Activated T-cell treated with anti-CD3 and anti-CD28 coated beads, Interleukin-2, amount 50 U/mL, for 24 hours (primary cell): ENCODE results near the gene CDCA7.
A peak's percentile ranks its signal among the peaks of the same experiment; 100 is the strongest.
"Not testable (repeated sequence)": the region's sequence is repeated elsewhere in the genome, so short reads cannot be mapped to it uniquely, and the experiment has no call there.

Experiments
- DNase-seq: peaks from one replicate; pipeline ENCODE4 v3.0.0-alpha.2; 2020
- H3K27ac Mint-ChIP-seq: 2 replicates; pipeline ENCODE4 v1.8.0; 2020; ENCODE audit warnings: mild to moderate bottlenecking, mixed read lengths
- H3K27me3 Mint-ChIP-seq: 2 replicates; pipeline ENCODE4 v1.8.0; 2020; ENCODE audit warnings: mixed read lengths
- H3K36me3 Mint-ChIP-seq: 2 replicates; pipeline ENCODE4 v1.8.0; 2020; ENCODE audit warnings: low read depth, mixed read lengths
- H3K4me1 Mint-ChIP-seq: 2 replicates; pipeline ENCODE4 v1.8.0; 2020; ENCODE audit warnings: low read depth, mixed read lengths
- H3K4me3 Mint-ChIP-seq: 2 replicates; pipeline ENCODE4 v1.8.0; 2020; ENCODE audit warnings: mild to moderate bottlenecking, moderate library complexity, mixed read lengths
- H3K9me3 Mint-ChIP-seq: 2 replicates; pipeline ENCODE4 v1.8.0; 2020; ENCODE audit warnings: mixed read lengths

Gene CDCA7

DNA sequence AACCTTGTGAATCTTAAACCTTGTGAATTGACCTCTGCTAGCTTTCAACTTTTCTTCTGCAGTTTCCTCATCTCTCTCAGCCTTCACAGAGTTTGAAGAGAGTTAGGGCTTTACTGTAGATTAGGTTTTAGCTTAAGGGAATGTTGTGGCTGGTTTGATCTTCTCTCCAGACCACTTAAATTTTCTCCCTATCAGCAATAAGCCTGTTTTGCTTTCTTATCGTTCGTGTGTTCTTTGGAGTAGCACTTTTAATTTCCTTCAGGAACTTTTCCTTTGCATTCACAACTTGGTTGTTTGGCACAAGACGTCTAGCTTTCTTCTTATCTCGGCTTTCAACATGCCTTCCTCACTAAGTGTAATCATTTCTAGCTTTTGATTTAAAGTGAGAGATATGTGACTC, 2.8 kb upstream of the CDCA7 start:
- Mint-ChIP-seq H3K4me1 (peaks cover 26% of the 10 kb centered on the region), H3K36me3 (peaks cover 17% of the 10 kb centered on the region), H3K27me3 (peaks cover 56% of the 10 kb centered on the region), H3K9me3 (peaks cover 4% of the 10 kb centered on the region), H3K27ac (no peak overlapping the region), H3K4me3 (no peak overlapping the region)
- DNase-seq, result no peak

DNA sequence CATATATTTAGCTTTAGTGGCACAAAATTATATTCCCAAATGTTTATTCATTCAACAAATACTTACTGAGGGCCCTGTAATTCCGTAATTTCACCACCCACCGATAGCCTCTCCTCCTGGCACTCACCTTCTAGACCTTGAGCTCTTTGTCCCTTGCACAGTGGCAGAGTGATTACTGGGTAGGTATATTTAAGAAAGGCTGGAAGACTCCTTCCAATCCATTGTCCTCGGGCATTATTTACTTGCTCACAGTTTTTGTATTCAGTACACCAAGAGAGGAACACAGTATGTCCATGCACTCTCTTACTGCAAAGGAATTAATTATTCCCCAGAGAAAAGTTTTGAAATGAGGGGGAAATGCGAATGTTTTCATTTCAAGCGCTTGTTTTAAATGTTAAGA, 1.1 kb upstream of the CDCA7 start:
- Mint-ChIP-seq H3K36me3 (peaks cover 32% of the 10 kb centered on the region), H3K4me1 (peaks cover 30% of the 10 kb centered on the region), H3K4me3 (peak overlapping the region; percentile 89), H3K27ac (peak overlapping the region; percentile 94), H3K9me3 (no peaks in the 10 kb centered on the region), H3K27me3 (peaks cover 62% of the 10 kb centered on the region)
- no peak for DNase-seq

DNA sequence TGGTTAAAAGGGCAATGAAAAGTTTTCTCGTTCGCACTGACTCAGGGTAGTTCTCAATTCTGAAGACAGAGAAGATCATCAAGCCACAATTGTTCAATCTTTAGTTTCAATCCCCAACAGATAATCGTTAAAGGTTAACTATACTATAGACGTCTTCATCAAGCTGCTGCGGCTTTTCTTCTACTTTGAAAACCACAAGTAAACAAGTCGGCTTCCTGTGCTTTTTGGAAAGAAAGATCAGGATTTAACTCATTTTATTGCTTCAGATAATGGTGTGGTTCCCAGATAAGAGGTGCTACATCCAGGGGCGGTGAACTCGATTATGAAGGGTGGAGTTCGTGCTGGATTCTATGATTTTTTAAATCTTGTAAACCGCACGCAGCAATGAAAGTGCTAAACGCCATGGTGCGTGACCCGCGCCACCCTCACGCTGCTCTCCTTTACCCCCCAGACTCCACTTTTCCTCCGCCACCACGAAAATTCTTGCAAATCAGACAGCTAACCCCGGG, 545 bp upstream of the CDCA7 start:
- Mint-ChIP-seq H3K36me3 (peaks cover 37% of the 10 kb centered on the region), H3K9me3 (no peaks in the 10 kb centered on the region), H3K27me3 (peaks cover 64% of the 10 kb centered on the region), H3K4me1 (peaks cover 35% of the 10 kb centered on the region), H3K27ac (peak overlapping the region; percentile 94), H3K4me3 (peak overlapping the region; percentile 89)
- no peak for DNase-seq

DNA sequence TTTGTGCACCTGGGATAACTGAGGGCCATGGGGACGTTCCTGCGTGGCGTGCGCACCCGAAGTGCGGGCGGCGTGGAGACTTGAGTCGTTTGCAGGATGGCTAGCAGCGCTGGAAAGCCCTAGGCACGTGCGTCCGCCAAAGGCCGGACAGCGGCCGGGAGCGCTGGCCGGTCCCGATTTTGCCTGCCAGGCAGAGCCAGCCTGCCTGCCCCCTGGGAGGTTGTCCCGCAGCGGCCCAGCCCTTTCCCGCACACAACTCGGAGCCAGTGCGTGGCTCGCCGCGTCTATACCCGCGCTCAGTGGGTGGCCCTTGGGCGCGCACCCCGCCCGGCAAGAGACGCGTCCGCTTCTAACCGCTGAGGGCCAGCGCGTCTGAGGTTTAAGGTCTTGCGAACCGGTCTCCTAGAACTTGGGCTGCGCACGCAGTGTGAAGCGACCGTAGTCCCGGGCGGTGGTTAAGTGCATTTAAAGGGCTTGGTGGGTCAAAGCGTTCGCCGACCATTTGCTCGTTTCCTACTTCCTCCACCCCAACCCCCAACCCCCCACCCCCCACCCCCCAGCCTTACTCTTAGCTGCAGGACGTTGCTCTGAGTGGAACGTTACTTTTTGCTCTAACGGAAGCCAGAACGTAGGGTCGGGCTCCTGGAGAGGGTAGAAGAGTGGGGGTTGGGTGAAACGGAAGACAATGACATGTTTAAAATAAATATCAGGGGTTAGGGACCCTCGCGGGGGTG, 627 bp downstream of the CDCA7 start:
- peak; percentile 65 for DNase-seq
- Mint-ChIP-seq H3K4me1 (peaks cover 45% of the 10 kb centered on the region), H3K27ac (peak overlapping the region; percentile 79), H3K36me3 (peaks cover 49% of the 10 kb centered on the region), H3K27me3 (peaks cover 59% of the 10 kb centered on the region), H3K9me3 (no peaks in the 10 kb centered on the region), H3K4me3 (peak overlapping the region; percentile 89)

DNA sequence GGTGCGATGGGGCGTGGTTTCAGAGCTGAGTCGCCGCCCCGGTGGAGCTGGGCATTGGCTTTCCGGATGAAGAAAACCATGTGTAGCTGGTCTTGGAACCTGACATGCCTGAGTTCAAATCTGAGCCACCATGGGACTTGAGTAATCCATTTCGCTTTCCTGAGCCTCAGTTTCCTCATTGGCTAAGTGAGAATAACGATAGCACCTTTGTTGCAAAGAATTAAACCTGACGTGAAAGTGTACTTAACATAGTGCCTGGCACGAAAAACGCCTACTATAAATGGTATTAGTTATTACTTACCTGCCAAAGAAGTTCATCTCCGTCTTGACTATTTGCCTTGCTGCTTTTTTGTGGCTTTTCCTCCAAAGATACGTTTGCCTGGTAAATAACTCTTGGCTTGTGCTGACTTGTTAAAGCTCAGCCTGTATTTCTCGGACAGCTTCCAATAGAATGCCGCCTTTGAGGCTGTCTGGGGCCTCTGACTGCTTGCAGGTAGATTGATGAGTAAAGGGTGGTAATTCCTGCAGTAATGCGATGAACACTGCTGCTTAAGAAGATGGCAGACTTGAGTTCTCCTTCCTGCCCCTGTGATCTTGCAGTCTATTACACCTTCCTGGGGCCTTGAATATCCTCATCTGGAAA, 1.3 kb downstream of the CDCA7 start:
- Mint-ChIP-seq H3K4me1 (peaks cover 47% of the 10 kb centered on the region), H3K27me3 (peaks cover 53% of the 10 kb centered on the region), H3K4me3 (peak overlapping the region; percentile 89), H3K27ac (peak overlapping the region; percentile 79), H3K9me3 (no peaks in the 10 kb centered on the region), H3K36me3 (peaks cover 56% of the 10 kb centered on the region)
- no peak for DNase-seq

DNA sequence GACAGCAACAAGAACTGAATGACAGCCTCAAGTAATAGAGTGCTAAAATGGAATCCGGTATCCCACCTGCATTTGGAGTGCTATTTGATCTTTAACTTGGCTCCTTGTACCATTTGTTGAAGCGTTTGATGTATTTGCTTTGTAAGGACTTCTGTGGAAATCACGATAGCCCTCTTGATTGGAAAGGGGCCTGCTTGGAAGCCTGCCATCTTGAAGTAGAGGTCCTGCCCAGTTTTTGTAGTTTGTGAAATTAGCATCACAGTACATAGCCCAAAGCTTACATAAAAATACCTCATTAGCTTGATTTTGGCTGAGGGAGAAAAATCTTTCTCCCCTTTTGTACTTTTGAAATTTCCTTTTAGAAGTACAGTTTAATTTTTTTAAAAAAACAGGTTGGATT, 2.7 kb downstream of the CDCA7 start:
- peaks cover 47% of the 10 kb centered on the region for H3K4me1 Mint-ChIP-seq
- H3K4me3 Mint-ChIP-seq, result peak overlapping the region; percentile 89
- H3K36me3 Mint-ChIP-seq, result peaks cover 66% of the 10 kb centered on the region
- no peaks in the 10 kb centered on the region for H3K9me3 Mint-ChIP-seq
- DNase-seq, result no peak
- no peak overlapping the region for H3K27ac Mint-ChIP-seq
- peaks cover 40% of the 10 kb centered on the region for H3K27me3 Mint-ChIP-seq

DNA sequence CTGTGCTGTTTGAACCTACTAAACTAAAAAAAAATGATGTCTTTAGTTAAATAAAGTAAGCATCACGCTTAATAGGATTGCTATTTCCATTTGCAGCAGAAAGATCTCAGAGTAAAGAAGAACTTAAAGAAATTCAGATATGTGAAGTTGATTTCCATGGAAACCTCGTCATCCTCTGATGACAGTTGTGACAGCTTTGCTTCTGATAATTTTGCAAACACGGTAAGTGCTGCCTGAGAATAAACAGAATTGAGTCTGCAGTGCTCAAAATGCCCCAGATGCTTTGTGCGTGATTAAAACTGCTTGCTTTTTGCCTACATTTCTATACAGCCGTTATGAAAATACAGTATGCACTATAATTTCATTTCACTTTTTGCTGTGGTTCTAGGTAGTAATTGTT, 3.9 kb downstream of the CDCA7 start:
- H3K36me3 Mint-ChIP-seq, result peaks cover 78% of the 10 kb centered on the region
- H3K4me1 Mint-ChIP-seq, result peaks cover 42% of the 10 kb centered on the region
- no peak overlapping the region for H3K27ac Mint-ChIP-seq
- no peak overlapping the region for H3K4me3 Mint-ChIP-seq
- H3K9me3 Mint-ChIP-seq, result no peaks in the 10 kb centered on the region
- DNase-seq, result no peak
- peaks cover 27% of the 10 kb centered on the region for H3K27me3 Mint-ChIP-seq

DNA sequence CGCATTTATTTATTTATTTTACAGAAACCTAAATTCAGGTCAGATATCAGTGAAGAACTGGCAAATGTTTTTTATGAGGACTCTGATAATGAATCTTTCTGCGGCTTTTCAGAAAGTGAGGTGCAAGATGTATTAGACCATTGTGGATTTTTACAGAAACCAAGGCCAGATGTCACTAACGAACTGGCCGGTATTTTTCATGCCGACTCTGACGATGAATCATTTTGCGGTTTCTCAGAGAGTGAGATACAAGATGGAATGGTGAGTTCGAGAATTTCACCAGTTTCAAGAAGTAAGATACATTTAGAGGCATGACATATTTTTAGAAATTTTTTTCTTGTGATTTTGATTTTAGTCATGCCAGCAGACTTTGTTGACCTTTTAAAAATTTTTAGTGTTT, 4.6 kb downstream of the CDCA7 start:
- H3K4me1 Mint-ChIP-seq, result peaks cover 37% of the 10 kb centered on the region

DNA sequence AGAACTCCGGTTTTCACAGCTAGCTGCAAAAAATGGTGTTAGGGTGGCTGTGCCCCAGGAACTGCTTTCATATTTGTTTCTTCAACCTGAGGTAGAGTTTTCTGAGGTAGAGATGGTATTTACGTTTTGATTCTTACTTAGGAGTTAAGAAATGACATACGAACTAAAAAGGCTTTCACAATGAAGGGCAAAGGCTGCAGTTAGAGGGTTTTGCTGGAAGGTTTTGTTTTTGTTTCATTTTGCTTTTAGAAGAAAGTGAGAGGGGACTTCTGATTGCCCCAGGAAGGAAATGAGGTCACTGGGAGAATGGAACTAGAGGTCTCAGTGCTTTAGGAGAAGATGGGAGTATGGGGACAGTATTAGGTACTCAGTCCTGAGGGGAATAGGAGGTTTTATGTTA, 15.5 kb downstream of the CDCA7 start:
- peak overlapping the region; percentile 9 for H3K27ac Mint-ChIP-seq
- H3K27me3 Mint-ChIP-seq, result no peaks in the 10 kb centered on the region
- H3K36me3 Mint-ChIP-seq, result peaks cover 71% of the 10 kb centered on the region
- H3K4me3 Mint-ChIP-seq, result no peak overlapping the region
- DNase-seq, result no peak
- H3K4me1 Mint-ChIP-seq, result peaks cover 28% of the 10 kb centered on the region
- H3K9me3 Mint-ChIP-seq, result no peaks in the 10 kb centered on the region

More for the DNA sequence above, 4.6 kb downstream of the CDCA7 start:
- DNase-seq, result no peak
- no peak overlapping the region for H3K4me3 Mint-ChIP-seq
- no peaks in the 10 kb centered on the region for H3K9me3 Mint-ChIP-seq
- peak overlapping the region; percentile 22 for H3K27ac Mint-ChIP-seq
- H3K27me3 Mint-ChIP-seq, result peaks cover 22% of the 10 kb centered on the region
- H3K36me3 Mint-ChIP-seq, result peaks cover 82% of the 10 kb centered on the region

DNA sequence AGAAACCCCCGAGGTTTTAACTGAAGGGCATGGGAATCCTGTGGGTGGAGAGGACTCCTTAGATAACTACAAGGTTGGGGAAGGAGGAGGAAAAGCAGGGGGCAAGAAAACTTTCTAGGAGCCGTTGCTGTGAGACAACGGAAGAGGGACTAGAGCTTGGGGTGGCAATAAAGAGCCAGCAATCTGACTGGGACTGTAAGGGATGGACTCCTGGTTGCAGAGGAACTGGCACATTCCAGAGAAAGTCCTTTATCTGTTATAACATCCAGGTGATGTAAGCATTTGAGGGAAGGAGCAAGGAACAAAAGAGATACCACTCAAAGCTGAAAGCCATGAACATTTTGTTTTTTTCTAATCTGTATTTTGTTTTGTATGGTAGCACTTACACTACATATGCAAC, 16.4 kb downstream of the CDCA7 start:
- peaks cover 62% of the 10 kb centered on the region for H3K36me3 Mint-ChIP-seq
- H3K27ac Mint-ChIP-seq, result peak overlapping the region; percentile 9
- DNase-seq, result no peak
- no peaks in the 10 kb centered on the region for H3K9me3 Mint-ChIP-seq
- no peak overlapping the region for H3K4me3 Mint-ChIP-seq
- H3K4me1 Mint-ChIP-seq, result peaks cover 28% of the 10 kb centered on the region
- H3K27me3 Mint-ChIP-seq, result no peaks in the 10 kb centered on the region

DNA sequence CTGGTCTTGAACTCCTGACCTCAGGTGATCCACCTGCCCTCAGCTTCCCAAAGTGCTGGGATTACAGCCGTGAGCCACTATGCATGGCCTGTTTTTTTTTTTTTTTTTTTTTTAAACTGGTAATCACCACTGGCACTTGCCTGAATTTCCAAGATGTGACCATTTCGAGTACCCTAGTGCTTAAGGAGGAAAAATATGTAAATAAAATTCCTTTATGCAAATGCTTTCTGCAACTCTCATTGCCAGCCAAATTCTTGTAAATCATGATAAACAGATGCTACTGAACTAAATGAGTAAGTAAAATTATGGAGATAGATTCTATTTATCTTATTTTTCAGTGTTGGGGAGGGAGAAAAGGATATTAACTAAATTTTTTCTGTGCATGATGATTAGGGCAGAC, 18.6 kb downstream of the CDCA7 start:
- Mint-ChIP-seq H3K36me3 (peaks cover 40% of the 10 kb centered on the region), H3K4me1 (peaks cover 28% of the 10 kb centered on the region), H3K27ac (no peak overlapping the region)

DNA sequence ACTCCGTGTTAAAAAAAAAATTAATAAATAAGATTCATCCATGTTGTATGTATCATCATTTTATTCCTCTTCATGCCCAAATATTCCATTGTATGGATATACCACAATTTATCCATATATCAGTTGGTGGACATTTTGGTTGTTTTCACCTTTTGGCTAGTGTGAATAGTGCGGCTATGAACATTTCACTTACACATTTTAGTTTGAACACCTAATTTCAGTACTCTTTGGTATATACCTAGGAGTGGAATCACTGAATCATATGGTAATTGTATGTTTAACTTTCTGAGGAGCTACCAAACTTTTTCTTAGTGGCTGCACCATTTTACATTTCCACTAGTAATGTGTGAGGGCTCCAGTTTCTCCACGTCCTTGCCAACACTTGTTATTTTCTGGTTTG, 20.0 kb downstream of the CDCA7 start:
- peaks cover 28% of the 10 kb centered on the region for H3K36me3 Mint-ChIP-seq

More for the DNA sequence above, 18.6 kb downstream of the CDCA7 start:
- Mint-ChIP-seq H3K9me3 (no peaks in the 10 kb centered on the region), H3K27me3 (no peaks in the 10 kb centered on the region), H3K4me3 (no peak overlapping the region)
- DNase-seq, result no peak

DNA sequence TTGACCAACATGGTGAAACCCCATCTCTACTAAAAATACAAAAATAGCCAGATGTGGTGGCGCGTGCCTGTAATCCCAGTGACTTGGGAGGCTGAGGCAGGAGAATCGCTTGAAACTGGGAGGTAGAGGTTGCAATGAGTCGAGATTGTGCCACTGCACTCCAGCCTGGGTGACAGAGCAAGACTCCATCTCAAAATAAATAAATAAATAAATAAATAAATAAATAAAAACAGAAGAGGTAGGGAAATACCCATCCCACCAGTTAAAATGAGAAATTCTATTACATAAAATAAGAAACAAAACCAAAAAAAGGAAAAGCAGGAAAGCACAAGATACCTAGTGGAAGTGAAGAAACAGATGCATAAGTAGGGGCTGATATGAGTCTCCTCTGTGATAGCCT, 30.9 kb downstream of the CDCA7 start:
- H3K36me3 Mint-ChIP-seq, H3K27ac Mint-ChIP-seq, H3K9me3 Mint-ChIP-seq, H3K4me1 Mint-ChIP-seq, H3K27me3 Mint-ChIP-seq, H3K4me3 Mint-ChIP-seq, DNase-seq: not testable (repeated sequence)

More for the DNA sequence above, 20.0 kb downstream of the CDCA7 start:
- Mint-ChIP-seq H3K9me3 (no peaks in the 10 kb centered on the region), H3K27me3 (no peaks in the 10 kb centered on the region), H3K4me1 (peaks cover 20% of the 10 kb centered on the region), H3K4me3 (no peak overlapping the region), H3K27ac (no peak overlapping the region)
- no peak for DNase-seq

DNA sequence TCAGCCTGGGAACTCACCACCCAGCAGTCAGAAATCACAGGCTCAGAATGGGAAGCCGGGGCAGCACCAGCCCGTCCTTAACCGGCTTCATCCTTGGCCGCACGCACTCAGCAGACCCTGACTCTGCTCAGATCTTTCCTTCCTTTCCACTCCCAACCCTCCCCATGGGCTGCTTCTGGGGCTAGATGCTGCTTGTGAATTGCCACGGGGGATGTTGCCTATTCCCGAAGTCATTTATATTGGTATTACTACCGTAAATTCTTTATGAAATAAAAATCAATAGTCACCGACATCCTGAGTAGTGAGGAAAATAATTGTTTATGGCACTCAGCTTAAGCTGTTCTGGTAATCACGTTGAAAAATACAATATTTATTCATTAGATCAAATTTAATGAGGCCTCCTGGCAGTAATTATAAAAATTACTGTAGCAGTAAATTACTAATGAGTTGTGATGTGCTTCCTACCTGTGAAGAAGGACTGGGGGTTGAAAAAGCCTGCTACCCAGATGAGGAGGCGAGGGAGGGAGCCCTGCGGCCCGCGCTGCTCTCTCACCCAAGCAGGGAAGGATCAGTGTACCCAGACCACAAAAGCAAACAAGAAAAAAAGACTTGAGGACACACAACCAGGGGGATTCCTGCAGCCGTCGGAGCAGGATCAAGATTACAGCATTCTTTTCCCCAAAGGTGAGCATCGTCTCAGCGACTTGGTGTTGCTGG, 31.5 kb downstream of the CDCA7 start:
- Mint-ChIP-seq H3K36me3 (no peaks in the 10 kb centered on the region), H3K9me3 (no peaks in the 10 kb centered on the region), H3K4me3 (no peak overlapping the region), H3K27me3 (no peaks in the 10 kb centered on the region), H3K4me1 (no peaks in the 10 kb centered on the region), H3K27ac (no peak overlapping the region)
- no peak for DNase-seq

DNA sequence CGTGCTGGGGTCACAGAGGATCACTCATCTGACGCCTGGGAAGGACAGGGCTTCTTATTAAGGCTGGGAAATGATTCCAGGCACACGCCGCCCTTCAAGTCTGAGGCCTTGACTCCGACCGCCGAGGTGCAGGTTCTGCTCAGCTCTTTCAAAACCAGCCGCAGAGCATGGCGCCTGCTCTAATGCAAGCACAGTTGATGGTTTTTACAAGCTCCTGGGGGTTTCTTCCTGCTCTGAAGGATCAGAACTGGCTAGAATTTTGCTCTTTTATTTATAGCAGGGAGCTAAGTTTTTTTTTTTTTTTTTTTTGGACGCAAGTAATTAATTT, 32.0 kb downstream of the CDCA7 start:
- Mint-ChIP-seq H3K27me3 (peaks cover 2% of the 10 kb centered on the region), H3K36me3 (no peaks in the 10 kb centered on the region), H3K9me3 (no peaks in the 10 kb centered on the region), H3K27ac (no peak overlapping the region), H3K4me1 (no peaks in the 10 kb centered on the region), H3K4me3 (no peak overlapping the region)
- DNase-seq, result no peak
